Measurements from ENCODE around the gene HELB. TPM values are rescaled to one million over a fixed set of nuclear protein-coding genes. Genes with fewer than 3 reads are reported as not detected.

The HELB gene
- total and polyA plus RNA-seq, 4 donors: 0.13 to 9.9 (median 1.6) TPM

- H3K4me1 ChIP-seq (ENCODE audit: control insufficient read depth in 1 of 2, insufficient read depth in 2 of 2, low read length in 2 of 2): no peaks in the 10 kb centered on the region
- H3K36me3 ChIP-seq (ENCODE audit: control insufficient read depth in 1 of 2, insufficient read depth in 2 of 2, low read length in 1 of 2): no peaks in the 10 kb centered on the region
- ATAC-seq (ENCODE audit: low FRiP score) (no peak), DNase-seq (no peak)
- intact Hi-C loops (cut with DNase I): no loop called here
- H3K9me3 ChIP-seq (ENCODE audit: control insufficient read depth, low read length): peaks cover 2% of the 10 kb centered on the region
- no peak overlapping the region for H3K27ac ChIP-seq (ENCODE audit: low read depth in 1 of 2, low read length in 2 of 2)
- H3K4me3 ChIP-seq (ENCODE audit: low read length in 2 of 2): no peak overlapping the region
- 96 to 98% methylated on average over 5 of the region's 5 CpGs for WGBS, 2 donors
- H3K27me3 ChIP-seq (ENCODE audit: control insufficient read depth in 1 of 2, insufficient read depth in 2 of 2, low read length in 1 of 2): no peaks in the 10 kb centered on the region
Observed at GRCh38 chr12:66380769-66381535, 78.7 kb downstream of the HELB start.

- DNase-seq (no peak), ATAC-seq (ENCODE audit: low FRiP score) (no peak)
- Histone ChIP-seq H3K27me3 (ENCODE audit: control insufficient read depth in 1 of 2, insufficient read depth in 2 of 2, low read length in 1 of 2) (no peaks in the 10 kb centered on the region), H3K9me3 (ENCODE audit: control insufficient read depth, low read length) (peaks cover 6% of the 10 kb centered on the region), H3K4me1 (ENCODE audit: control insufficient read depth in 1 of 2, insufficient read depth in 2 of 2, low read length in 2 of 2) (no peaks in the 10 kb centered on the region), H3K36me3 (ENCODE audit: control insufficient read depth in 1 of 2, insufficient read depth in 2 of 2, low read length in 1 of 2) (no peaks in the 10 kb centered on the region), H3K4me3 (ENCODE audit: low read length in 2 of 2) (no peak overlapping the region), H3K27ac (ENCODE audit: low read depth in 1 of 2, low read length in 2 of 2) (no peak overlapping the region)
- intact Hi-C loops (cut with DNase I): no loop called here
- 88 to 96% methylated on average over 1 of the region's 1 CpG for WGBS, 2 donors
Observed at GRCh38 chr12:66387117-66387516, 84.8 kb downstream of the HELB start.

Other genes with a start within 250 kb of the HELB start
- 10 to 100 TPM; 16.1 to 19.0 TPM for gene LLPH, start 171.7 kb upstream of the HELB start, total RNA-seq
- 10 to 100 TPM; 18.0 to 26.5 TPM for gene LLPH, start 171.7 kb upstream of the HELB start, polyA plus RNA-seq
- gene TMBIM4, start 132.5 kb upstream of the HELB start, total RNA-seq: 100 to 1,000 TPM; 100 to 112 TPM
- 100 to 1,000 TPM; 107 to 161 TPM for gene TMBIM4, start 132.5 kb upstream of the HELB start, polyA plus RNA-seq
- gene IRAK3, start 113.3 kb upstream of the HELB start, total RNA-seq: 10 to 100 TPM; 29.7 to 32.2 TPM
- gene IRAK3, start 113.3 kb upstream of the HELB start, polyA plus RNA-seq: 1 to 10 TPM; 5.0 to 7.6 TPM